Measurements from ENCODE around the gene TRIM67. TPM values are rescaled to one million over a fixed set of nuclear protein-coding genes. Genes with fewer than 3 reads are reported as not detected.

Gene TRIM67
- total and polyA plus RNA-seq, 9 of the 15 experiments (the other 6 are each of a cell fraction or from before 2014, with no cell fraction given): 0.04 to 0.60 (median 0.31) TPM

- TF ChIP-seq PKNOX1 (IDR thresholded peaks at IDR 0.05) (peak; percentile 33; the same call in 1 of the 2 replicates), MYNN (IDR thresholded peaks at IDR 0.05) (no peak), MYNN (CRISPR knock-in tag; IDR thresholded peaks at IDR 0.05) (no peak), CREB1 (IDR thresholded peaks at IDR 0.05) (peak; percentile 52; the same call in 1 of the 2 replicates), CREB1 (CRISPR knock-in tag; IDR thresholded peaks at IDR 0.05) (no peak; the same call in 1 of the 2 replicates), TEAD1 (CRISPR knock-in tag; IDR thresholded peaks at IDR 0.05) (peak in 1 of 2 experiments; percentile 85; a peak in 2 of 4 replicates), ZNF778 (CRISPR knock-in tag; IDR thresholded peaks at IDR 0.05) (no peak), ZNF766 (CRISPR knock-in tag; conservative IDR thresholded peaks at IDR 0.05) (peak; percentile 79), ATF6 (CRISPR knock-in tag; IDR thresholded peaks at IDR 0.05) (peak; percentile 73; the same call in 1 of the 2 replicates), ELF4 (CRISPR knock-in tag; IDR thresholded peaks at IDR 0.05) (peak; percentile 85; the same call in 1 of the 2 replicates), NEUROD1 (IDR thresholded peaks at IDR 0.05; ENCODE audit: borderline replicate concordance, low read depth, low read length, partially characterized antibody) (peak; percentile 37), ZNF280A (IDR thresholded peaks at IDR 0.05; ENCODE audit: low read depth, partially characterized antibody) (no peak), GTF2A2 (tag; IDR thresholded peaks at IDR 0.05) (no peak), AFF1 (IDR thresholded peaks at IDR 0.05; ENCODE audit: low read depth in 1 of 2, partially characterized antibody in 2 of 2) (peak in 1 of 2 experiments; percentile 94), ZNF3 (CRISPR knock-in tag; IDR thresholded peaks at IDR 0.05) (no peak), NR4A1 (CRISPR knock-in tag; IDR thresholded peaks at IDR 0.05) (peak; percentile 71; the same call in 1 of the 2 replicates), NR4A1 (tag; IDR thresholded peaks at IDR 0.05) (peak; percentile 76; the same call in 1 of the 2 replicates), PURB (CRISPR knock-in tag; IDR thresholded peaks at IDR 0.05; ENCODE audit: low read depth) (no peak), JUNB (CRISPR knock-in tag; conservative IDR thresholded peaks at IDR 0.05) (no peak), CEBPB (tag; IDR thresholded peaks at IDR 0.05) (peak; percentile 98)
Observed at GRCh38 chr1:231200388-231201031, 38.7 kb downstream of the TRIM67 start (continued).

All from K562 (cell line).